ENCODE data around the gene RFX4.

RFX4 gene

DNA sequence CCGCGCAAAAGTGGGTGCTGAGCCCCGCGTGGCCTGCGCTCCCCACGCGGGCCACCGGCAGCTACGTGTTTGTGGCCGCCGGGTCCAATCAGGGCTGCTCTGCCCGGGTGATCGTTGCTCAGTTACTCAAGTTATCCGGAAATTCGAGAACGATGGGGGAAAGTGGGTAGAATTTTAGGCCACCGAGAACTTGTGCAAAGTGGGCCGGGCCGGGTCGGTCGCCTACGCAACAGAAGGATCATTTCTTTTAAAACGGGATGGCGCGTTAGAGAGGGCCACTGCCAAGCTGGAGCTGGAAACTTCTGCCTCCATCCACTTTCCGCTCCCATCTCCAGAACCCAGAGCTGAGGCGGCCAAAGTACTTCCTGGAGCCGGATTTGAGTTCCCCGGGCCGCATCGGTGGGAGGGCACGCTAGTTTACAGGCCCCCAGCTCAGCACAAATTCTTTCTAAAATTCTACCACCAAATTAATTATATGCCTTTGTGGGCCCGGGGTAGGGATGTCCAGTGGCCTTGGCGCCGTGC, 3.5 kb downstream of the RFX4 start:
- H3K4me1 ChIP-seq (ENCODE audit: insufficient read depth, low read length): no peaks in the 10 kb centered on the region
- no peaks in the 10 kb centered on the region for H4K20me1 ChIP-seq (ENCODE audit: insufficient read depth, low read length)
- no peak for DNase-seq
- no peaks in the 10 kb centered on the region for H3K9me3 ChIP-seq (ENCODE audit: insufficient read depth, low read length, severe bottlenecking)
- H3K9ac ChIP-seq (ENCODE audit: low read depth, low read length): no peak overlapping the region
- H3K79me2 ChIP-seq (ENCODE audit: insufficient read depth, low read length): no peaks in the 10 kb centered on the region
- no peak overlapping the region for H3K4me3 ChIP-seq (ENCODE audit: low read depth in 1 of 2, low read length in 2 of 2)
- no peak overlapping the region for H3K4me2 ChIP-seq (ENCODE audit: insufficient read depth, low read length)
- H3K27me3 ChIP-seq (ENCODE audit: insufficient read depth, low read length, poor library complexity): peaks cover 5% of the 10 kb centered on the region
- H2AFZ ChIP-seq (ENCODE audit: low read depth, low read length): no peak overlapping the region
- TF ChIP-seq, protein P1, sequence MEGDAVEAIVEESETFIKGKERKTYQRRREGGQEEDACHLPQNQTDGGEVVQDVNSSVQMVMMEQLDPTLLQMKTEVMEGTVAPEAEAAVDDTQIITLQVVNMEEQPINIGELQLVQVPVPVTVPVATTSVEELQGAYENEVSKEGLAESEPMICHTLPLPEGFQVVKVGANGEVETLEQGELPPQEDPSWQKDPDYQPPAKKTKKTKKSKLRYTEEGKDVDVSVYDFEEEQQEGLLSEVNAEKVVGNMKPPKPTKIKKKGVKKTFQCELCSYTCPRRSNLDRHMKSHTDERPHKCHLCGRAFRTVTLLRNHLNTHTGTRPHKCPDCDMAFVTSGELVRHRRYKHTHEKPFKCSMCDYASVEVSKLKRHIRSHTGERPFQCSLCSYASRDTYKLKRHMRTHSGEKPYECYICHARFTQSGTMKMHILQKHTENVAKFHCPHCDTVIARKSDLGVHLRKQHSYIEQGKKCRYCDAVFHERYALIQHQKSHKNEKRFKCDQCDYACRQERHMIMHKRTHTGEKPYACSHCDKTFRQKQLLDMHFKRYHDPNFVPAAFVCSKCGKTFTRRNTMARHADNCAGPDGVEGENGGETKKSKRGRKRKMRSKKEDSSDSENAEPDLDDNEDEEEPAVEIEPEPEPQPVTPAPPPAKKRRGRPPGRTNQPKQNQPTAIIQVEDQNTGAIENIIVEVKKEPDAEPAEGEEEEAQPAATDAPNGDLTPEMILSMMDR (IDR thresholded peaks at IDR 0.05; ENCODE audit: borderline replicate concordance, extremely low read depth, low read length, poor library complexity, severe bottlenecking): no peak
- no peak for TF ChIP-seq EZH2 (IDR thresholded peaks at IDR 0.05; ENCODE audit: borderline replicate concordance, low read depth, low read length, severe bottlenecking)
- H3K36me3 ChIP-seq (ENCODE audit: insufficient read depth, low read length): no peaks in the 10 kb centered on the region
- no peak overlapping the region for H3K27ac ChIP-seq (ENCODE audit: low read length)
- no peak for ATAC-seq (ENCODE audit: insufficient read depth, low read depth)

DNA sequence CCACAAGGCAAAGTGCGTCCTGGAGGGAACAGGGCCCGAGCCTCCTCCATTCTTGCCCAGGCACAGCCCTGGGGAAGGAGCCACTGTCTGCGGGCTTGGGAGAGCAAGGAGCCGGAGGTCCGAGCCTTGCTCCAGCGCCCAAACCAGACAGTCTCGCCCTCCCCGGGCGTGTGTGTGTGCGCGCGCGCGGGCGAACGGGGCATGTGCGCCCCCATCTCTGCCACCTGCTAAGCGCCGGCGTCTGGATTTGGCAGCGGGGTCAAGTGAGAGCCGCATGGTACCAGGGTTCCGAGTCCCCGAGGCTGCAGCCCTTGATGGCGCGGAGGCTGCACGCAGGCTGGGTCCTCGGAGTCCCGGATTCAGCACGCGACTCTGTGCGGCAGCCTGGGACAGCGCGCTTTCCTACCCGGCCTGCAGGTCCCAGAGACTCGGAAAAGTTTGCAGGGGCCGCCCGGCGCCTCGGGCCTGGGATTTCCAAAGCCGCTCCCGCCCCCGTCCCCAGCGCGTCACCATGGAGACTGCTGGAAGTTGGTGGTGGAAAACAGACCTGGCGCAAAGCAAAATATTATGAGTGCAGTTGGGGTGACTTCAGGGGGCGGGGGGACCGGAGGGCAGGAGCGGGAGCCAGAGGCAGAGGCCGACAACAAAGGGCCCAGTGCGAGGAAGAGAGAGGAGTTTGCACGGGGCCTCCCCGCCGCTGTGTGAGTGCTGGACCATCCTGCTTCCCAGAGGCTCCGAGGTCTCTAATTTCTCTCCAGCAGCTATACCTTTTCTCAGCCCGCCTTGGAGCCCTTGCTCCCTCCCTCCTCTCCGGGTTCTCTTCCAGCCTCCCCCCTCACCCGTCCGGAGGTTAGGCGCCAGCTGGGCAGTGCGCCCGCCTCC, 4.2 kb downstream of the RFX4 start:
- Histone ChIP-seq H3K9me3 (ENCODE audit: insufficient read depth, low read length, severe bottlenecking) (no peaks in the 10 kb centered on the region), H4K20me1 (ENCODE audit: insufficient read depth, low read length) (no peaks in the 10 kb centered on the region), H3K4me2 (ENCODE audit: insufficient read depth, low read length) (no peak overlapping the region), H3K27ac (ENCODE audit: low read length) (no peak overlapping the region), H3K4me3 (ENCODE audit: low read depth in 1 of 2, low read length in 2 of 2) (no peak overlapping the region), H2AFZ (ENCODE audit: low read depth, low read length) (no peak overlapping the region), H3K36me3 (ENCODE audit: insufficient read depth, low read length) (no peaks in the 10 kb centered on the region), H3K9ac (ENCODE audit: low read depth, low read length) (no peak overlapping the region), H3K27me3 (ENCODE audit: insufficient read depth, low read length, poor library complexity) (peaks cover 5% of the 10 kb centered on the region), H3K4me1 (ENCODE audit: insufficient read depth, low read length) (no peaks in the 10 kb centered on the region), H3K79me2 (ENCODE audit: insufficient read depth, low read length) (no peaks in the 10 kb centered on the region)
- no peak for ATAC-seq (ENCODE audit: insufficient read depth, low read depth)
- TF ChIP-seq EZH2 (IDR thresholded peaks at IDR 0.05; ENCODE audit: borderline replicate concordance, low read depth, low read length, severe bottlenecking): no peak
- TF ChIP-seq, protein P1 (IDR thresholded peaks at IDR 0.05; ENCODE audit: borderline replicate concordance, extremely low read depth, low read length, poor library complexity, severe bottlenecking): no peak
- DNase-seq: no peak

DNA sequence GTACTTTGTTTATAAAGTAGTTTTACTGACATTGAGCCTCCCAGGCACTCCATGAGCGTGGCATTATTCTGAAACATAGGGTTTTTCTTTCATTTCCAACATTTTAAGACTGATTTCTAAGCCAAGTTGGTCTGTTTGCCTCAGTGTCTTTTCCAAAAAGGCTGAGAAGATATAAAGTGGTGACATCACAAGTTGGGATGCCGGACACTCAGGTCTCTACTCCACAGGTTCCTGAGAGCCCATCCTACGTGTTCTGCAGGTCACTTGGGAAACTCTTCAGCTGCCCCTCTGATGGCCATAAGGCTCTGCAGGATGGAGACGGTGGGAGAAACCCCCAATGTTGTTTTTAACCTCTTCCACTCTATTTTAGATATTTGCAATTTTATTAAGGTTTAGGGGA, 6.0 kb downstream of the RFX4 start:
- no peak overlapping the region for H3K27ac ChIP-seq (ENCODE audit: low read length)
- H4K20me1 ChIP-seq (ENCODE audit: insufficient read depth, low read length): no peaks in the 10 kb centered on the region
- H3K4me2 ChIP-seq (ENCODE audit: insufficient read depth, low read length): no peak overlapping the region
- H3K4me3 ChIP-seq (ENCODE audit: low read depth in 1 of 2, low read length in 2 of 2): no peak overlapping the region
- no peaks in the 10 kb centered on the region for H3K9me3 ChIP-seq (ENCODE audit: insufficient read depth, low read length, severe bottlenecking)
- DNase-seq (no peak), ATAC-seq (ENCODE audit: insufficient read depth, low read depth) (no peak)
- H2AFZ ChIP-seq (ENCODE audit: low read depth, low read length): no peak overlapping the region
- H3K79me2 ChIP-seq (ENCODE audit: insufficient read depth, low read length): no peaks in the 10 kb centered on the region
- H3K4me1 ChIP-seq (ENCODE audit: insufficient read depth, low read length): no peaks in the 10 kb centered on the region
- peaks cover 5% of the 10 kb centered on the region for H3K27me3 ChIP-seq (ENCODE audit: insufficient read depth, low read length, poor library complexity)
- no peaks in the 10 kb centered on the region for H3K36me3 ChIP-seq (ENCODE audit: insufficient read depth, low read length)
- TF ChIP-seq, protein P1 (IDR thresholded peaks at IDR 0.05; ENCODE audit: borderline replicate concordance, extremely low read depth, low read length, poor library complexity, severe bottlenecking): no peak
- H3K9ac ChIP-seq (ENCODE audit: low read depth, low read length): no peak overlapping the region
